Measurements from ENCODE around the gene VAMP3.

GRCh38 chr1:7732331-7732730 is 38.8 kb upstream of the VAMP3 start:
- TF ChIP-seq CTCF (IDR thresholded peaks at IDR 0.05; ENCODE audit: poor library complexity, severe bottlenecking): no peak
- TF ChIP-seq EP300 (conservative IDR thresholded peaks at IDR 0.05; ENCODE audit: poor library complexity, severe bottlenecking): no peak
- TF ChIP-seq TAF1 (IDR thresholded peaks at IDR 0.05; ENCODE audit: low read depth): no peak
- TF ChIP-seq REST (IDR thresholded peaks at IDR 0.05; ENCODE audit: borderline replicate concordance): no peak
- no peak for TF ChIP-seq EZH2 (IDR thresholded peaks at IDR 0.05; ENCODE audit: borderline replicate concordance, insufficient read depth, low read length, poor library complexity, severe bottlenecking)
- TF ChIP-seq POLR2AphosphoS5 (IDR thresholded peaks at IDR 0.05): no peak
- no peak for TF ChIP-seq MXI1 (conservative IDR thresholded peaks at IDR 0.05; ENCODE audit: poor library complexity, severe bottlenecking)

All from neural cell (in vitro differentiated cells).